Thymus (tissue), 11 donors: ENCODE measurements around the gene ZXDC. TPM values are rescaled to one million over a fixed set of nuclear protein-coding genes. Genes with fewer than 3 reads are reported as not detected.

ENCODE experiments used
- DNase-seq, 9 donors: peaks; one replicate each; pipeline ENCODE4 v3.0.0-alpha.2; 2013; ENCODE audit warnings: low spot score in 9 of 9, low read depth in 6 of 9, missing footprints in 1 of 9
- H3K27ac ChIP-seq, 2 donors: one replicate each; pipeline ENCODE4 v1.5.1; 2013; ENCODE audit warnings: control low read depth in 1 of 2, low read depth in 1 of 2, low read length in 1 of 2, mild to moderate bottlenecking in 1 of 2, moderate library complexity in 1 of 2
- H3K27me3 ChIP-seq, 2 donors: one replicate each; pipeline ENCODE4 v1.5.1; 2013; ENCODE audit warnings: low read length in 1 of 2; ENCODE audit not compliant: control insufficient read depth in 2 of 2, insufficient read depth in 1 of 2
- H3K36me3 ChIP-seq, 2 donors: one replicate each; pipeline ENCODE4 v1.5.1; 2013; ENCODE audit warnings: low read length in 1 of 2, mild to moderate bottlenecking in 1 of 2, moderate library complexity in 1 of 2; ENCODE audit not compliant: control insufficient read depth in 2 of 2, insufficient read depth in 2 of 2
- H3K4me1 ChIP-seq, 2 donors: one replicate each; pipeline ENCODE4 v1.5.1; 2013; ENCODE audit warnings: low read length in 2 of 2; ENCODE audit not compliant: control insufficient read depth in 2 of 2, insufficient read depth in 2 of 2
- H3K4me3 ChIP-seq, 2 donors: one replicate each; pipeline ENCODE4 v1.5.1; 2013; ENCODE audit warnings: low read length in 2 of 2, control low read depth in 1 of 2, mild to moderate bottlenecking in 1 of 2
- H3K9me3 ChIP-seq, 2 donors: one replicate each; pipeline ENCODE4 v1.5.1; 2013; ENCODE audit warnings: low read length in 1 of 2, mild to moderate bottlenecking in 1 of 2; ENCODE audit not compliant: control insufficient read depth in 2 of 2, insufficient read depth in 1 of 2
- WGBS: extraction: QIAGEN DNeasy Blood & Tissue Kit; methylation state at CpG from one replicate; pipeline ENCODE4 v1.1.7; 2013; 5-methylcytosine and 5-hydroxymethylcytosine counted together
- polyA plus RNA-seq: library from polyadenylated mRNA; stranded (reverse); fragments of 200-250 nt; gene quantifications from one replicate; pipeline ENCODE4 v1.2.3, GENCODE V29; 2013
- total RNA-seq: library from RNA; stranded (reverse); fragments of 120-200 nt; gene quantifications from one replicate; pipeline ENCODE4 v1.2.4, GENCODE V29; 2013
- donor health status: healthy.

The ZXDC gene
- total and polyA plus RNA-seq, 2 donors, result 15.6 to 17.3 TPM

DNA sequence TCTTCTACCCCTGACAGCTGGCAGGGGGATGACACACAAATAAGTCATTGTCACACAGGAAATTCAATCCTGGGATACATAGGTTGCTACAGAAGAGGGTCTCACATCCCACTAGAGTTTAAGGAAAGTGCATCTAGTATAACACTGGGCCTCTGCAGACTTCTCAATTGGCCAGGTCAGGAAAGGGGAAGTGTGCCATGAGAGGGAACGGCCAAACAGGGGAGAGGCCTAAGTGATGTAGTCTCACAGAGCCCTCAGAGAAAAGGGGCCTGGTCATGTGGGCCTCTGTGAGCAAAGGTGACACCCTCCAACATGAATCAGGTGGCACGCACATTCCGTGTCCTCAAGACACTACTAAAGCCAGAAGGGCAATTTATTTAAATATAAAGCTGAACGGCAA is 11.2 kb downstream of the ZXDC start:
- no peak for DNase-seq
- Histone ChIP-seq H3K9me3 (peaks cover 0 to 2% of the 10 kb centered on the region in 2 donors), H3K4me3 (no peak overlapping the region), H3K27me3 (no peaks in the 10 kb centered on the region), H3K4me1 (peaks cover 0 to 16% of the 10 kb centered on the region in 2 donors), H3K27ac (no peak overlapping the region), H3K36me3 (peaks cover 93 to 96% of the 10 kb centered on the region in 2 donors)
- WGBS, result 81% methylated on average over 4 of the region's 4 CpGs

DNA sequence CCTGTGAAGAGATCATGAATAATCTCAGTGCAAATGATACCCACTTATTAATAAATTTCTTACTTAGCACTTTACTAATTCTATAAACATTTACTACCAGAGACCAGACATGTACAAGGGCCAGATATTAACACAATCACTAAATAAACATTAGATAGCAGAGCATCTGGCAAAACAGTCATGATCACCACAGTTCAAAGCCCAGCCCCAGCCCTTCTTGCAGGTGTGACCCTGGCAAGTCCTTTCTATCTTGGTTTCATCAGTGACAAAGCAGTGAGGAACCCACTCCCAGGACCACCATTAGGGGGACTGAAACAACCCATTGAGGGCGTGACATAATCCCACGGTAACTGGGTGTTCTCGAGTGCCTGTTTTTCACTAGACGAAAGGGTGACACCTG is 11.6 kb downstream of the ZXDC start:
- Histone ChIP-seq H3K4me3 (no peak overlapping the region), H3K4me1 (peaks cover 0 to 16% of the 10 kb centered on the region in 2 donors), H3K9me3 (peaks cover 0 to 2% of the 10 kb centered on the region in 2 donors), H3K27me3 (no peaks in the 10 kb centered on the region), H3K36me3 (peaks cover 93 to 96% of the 10 kb centered on the region in 2 donors), H3K27ac (no peak overlapping the region)
- DNase-seq, result peak in 1 of 9 donors; percentile 26
- WGBS, result 81% methylated on average over 4 of the region's 4 CpGs

DNA sequence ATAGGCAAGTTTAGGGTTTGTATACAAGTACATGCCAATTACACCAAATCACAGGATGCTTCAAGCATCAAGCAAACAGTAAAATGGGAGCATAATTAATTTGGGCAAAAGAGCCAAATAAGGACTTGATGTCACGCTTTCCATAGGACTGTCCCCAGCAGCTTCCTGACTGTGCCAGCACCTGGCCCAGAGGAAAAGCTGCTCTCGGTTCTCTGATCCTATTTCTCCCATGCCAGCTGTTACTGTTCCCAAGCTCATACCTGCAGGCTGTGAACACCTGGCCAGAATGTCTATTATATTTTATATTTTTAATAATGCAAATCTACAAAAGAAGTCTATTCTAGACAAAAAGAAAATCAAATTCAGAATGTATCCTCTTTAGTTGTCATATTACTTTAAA is 12.2 kb downstream of the ZXDC start:
- no peaks in the 10 kb centered on the region for H3K27me3 ChIP-seq
- no peak for DNase-seq

DNA sequence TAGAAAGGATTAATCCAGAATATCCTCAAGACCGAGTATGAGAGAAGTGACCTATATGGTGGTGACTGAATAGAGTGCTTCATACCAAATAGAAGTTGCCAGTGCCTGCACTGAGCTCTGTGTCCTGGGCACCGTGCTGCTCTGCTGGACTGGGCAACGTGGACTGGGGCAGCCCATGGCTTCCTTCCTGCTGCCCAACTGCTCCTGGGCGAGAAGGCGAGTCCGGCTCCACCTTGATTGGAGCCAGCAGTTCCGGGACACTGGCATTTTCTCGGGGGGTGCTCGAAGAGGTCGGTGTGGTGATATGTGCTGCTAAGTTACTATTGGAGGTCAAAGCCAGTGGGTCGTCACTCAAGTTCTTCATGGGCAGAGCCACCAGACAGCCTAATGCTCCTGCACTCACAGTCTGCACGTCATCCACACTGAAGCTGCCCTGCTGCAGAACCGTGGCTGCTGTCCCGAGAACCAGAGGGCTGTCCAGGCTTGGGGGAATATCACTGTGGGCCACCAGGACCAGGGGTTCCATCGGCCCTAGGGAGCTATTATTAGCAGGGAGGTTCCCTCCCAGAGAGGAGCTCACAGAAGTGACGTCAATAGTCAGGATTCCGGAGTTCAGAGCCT is 14.1 kb downstream of the ZXDC start:
- H3K9me3 ChIP-seq, result no peaks in the 10 kb centered on the region
- 98% methylated on average over 17 of the region's 17 CpGs for WGBS
- peaks cover 83% of the 10 kb centered on the region in 2 donors for H3K36me3 ChIP-seq
- no peaks in the 10 kb centered on the region for H3K27me3 ChIP-seq
- no peak for DNase-seq
- H3K4me3 ChIP-seq, result no peak overlapping the region
- H3K27ac ChIP-seq, result no peak overlapping the region
- H3K4me1 ChIP-seq, result peaks cover 0 to 12% of the 10 kb centered on the region in 2 donors

More for the DNA sequence above, 12.2 kb downstream of the ZXDC start:
- Histone ChIP-seq H3K36me3 (peaks cover 88 to 92% of the 10 kb centered on the region in 2 donors), H3K4me1 (peaks cover 0 to 14% of the 10 kb centered on the region in 2 donors), H3K4me3 (no peak overlapping the region), H3K27ac (no peak overlapping the region), H3K9me3 (peaks cover 0 to 2% of the 10 kb centered on the region in 2 donors)
- WGBS, result over 99% methylated on average over 2 of the region's 2 CpGs

DNA sequence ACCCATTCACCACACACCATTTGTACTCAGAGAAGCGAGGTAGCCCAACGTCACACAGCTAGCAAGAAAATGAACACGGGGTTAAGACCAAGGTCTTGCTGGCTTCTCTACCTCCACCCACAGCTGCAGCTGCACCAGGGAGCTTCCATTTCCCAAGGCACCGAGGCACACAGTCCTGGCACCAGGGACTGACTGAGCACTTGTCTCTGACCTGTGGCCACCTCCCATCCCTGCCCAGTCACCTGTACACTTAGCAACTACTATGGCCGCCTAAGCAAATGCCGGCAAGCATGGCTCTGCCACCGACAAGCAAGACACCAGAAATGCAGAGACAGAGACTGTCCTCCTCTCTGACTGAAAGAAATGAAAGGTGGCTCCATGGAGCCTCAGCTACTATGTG is 15.3 kb downstream of the ZXDC start:
- no peak overlapping the region for H3K4me3 ChIP-seq
- H3K4me1 ChIP-seq, result peaks cover 0 to 11% of the 10 kb centered on the region in 2 donors
- no peak overlapping the region for H3K27ac ChIP-seq
- H3K36me3 ChIP-seq, result peaks cover 77 to 82% of the 10 kb centered on the region in 2 donors
- WGBS, result 92% methylated on average over 7 of the region's 7 CpGs
- no peak for DNase-seq
- no peaks in the 10 kb centered on the region for H3K27me3 ChIP-seq
- no peaks in the 10 kb centered on the region for H3K9me3 ChIP-seq

DNA sequence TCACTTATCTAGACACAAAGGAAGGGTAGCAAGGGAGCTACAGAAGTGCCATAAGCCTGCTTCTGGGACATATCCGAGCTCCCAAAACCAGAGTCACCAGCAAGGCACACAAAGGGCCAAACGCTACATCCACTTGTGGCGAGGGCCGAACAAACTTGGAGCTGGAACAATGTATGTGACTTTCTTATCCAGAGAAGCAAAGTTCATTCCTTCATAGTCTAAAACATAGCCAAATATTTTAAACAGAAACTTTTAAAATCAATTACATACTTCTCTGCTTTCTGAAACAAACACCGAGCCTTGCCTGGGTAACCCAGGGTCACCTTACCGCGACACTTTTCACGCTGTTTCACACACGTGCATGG is 15.9 kb downstream of the ZXDC start:
- no peak for DNase-seq
- 96% methylated on average over 9 of the region's 9 CpGs for WGBS
- Histone ChIP-seq H3K27me3 (no peaks in the 10 kb centered on the region), H3K4me3 (no peak overlapping the region), H3K4me1 (peaks cover 0 to 4% of the 10 kb centered on the region in 2 donors), H3K36me3 (peaks cover 71 to 82% of the 10 kb centered on the region in 2 donors), H3K27ac (no peak overlapping the region), H3K9me3 (no peaks in the 10 kb centered on the region)

DNA sequence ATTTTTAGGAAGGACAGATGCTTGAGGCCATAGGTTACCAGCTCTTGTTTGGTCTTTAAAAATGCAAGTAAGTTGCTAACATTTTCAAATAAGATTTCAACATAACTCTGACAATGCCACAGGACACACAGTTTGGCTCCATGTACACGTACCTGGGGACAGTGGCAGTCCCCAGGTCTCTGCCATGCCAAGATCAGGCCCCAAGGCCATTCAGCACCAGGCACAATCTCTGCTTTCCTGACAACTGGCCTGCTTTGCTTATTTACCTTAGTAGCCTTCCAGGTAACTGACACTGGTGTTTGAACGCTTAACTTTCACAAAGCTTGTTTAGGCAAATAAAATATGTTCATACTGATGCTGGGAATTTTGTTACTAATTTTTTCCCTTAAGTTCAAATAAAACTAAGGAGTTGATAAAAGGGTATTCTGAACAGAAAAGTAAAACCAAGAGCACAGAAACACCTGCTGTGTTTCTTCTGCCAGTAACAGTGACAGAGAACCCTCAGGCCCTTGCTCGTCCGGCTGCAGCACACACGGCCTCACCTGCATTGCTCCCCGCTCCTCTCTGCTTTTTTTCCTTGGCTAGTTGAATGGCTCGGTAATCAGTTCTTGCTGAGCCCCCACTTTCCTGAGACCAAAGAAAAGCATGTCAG is 16.5 kb downstream of the ZXDC start:
- no peak overlapping the region for H3K27ac ChIP-seq
- no peaks in the 10 kb centered on the region for H3K9me3 ChIP-seq
- no peaks in the 10 kb centered on the region for H3K27me3 ChIP-seq
- no peak overlapping the region for H3K4me3 ChIP-seq
- H3K4me1 ChIP-seq, result no peaks in the 10 kb centered on the region
- 95% methylated on average over 7 of the region's 7 CpGs for WGBS
- H3K36me3 ChIP-seq, result peaks cover 69 to 81% of the 10 kb centered on the region in 2 donors
- DNase-seq, result no peak

DNA sequence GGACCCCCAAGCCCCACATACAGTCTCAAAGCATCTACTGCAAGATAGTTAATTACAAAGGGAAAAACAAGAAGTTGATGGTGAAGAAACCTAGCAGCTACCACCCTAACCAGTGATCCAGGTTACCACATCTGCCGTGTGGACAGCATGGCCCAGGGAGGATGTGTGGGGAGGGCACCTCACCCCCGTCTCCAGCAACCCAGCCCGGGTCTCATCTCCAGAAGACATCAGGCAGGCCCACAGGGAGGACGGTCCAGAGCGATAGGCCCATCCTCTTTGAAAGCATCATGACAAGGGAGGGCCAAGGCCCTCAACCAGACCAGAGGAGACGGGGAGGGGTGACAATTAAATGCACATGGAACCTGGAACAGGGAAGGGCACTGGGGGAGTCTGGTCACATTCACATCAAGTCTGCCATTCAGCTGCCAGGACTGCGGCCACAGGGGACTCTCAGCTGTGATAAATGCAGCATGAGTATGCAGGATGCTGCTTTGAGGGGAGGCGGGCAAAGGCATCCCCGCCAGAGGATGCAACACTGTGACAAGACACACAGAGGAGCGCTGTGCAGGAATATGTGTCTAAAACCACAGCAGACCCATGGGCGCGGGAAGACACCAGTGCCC is 18.8 kb downstream of the ZXDC start:
- DNase-seq, result no peak
- Histone ChIP-seq H3K4me3 (no peak overlapping the region), H3K9me3 (no peaks in the 10 kb centered on the region), H3K27ac (no peak overlapping the region), H3K36me3 (peaks cover 63 to 74% of the 10 kb centered on the region in 2 donors), H3K4me1 (no peaks in the 10 kb centered on the region), H3K27me3 (no peaks in the 10 kb centered on the region)
- WGBS, result 93% methylated on average over 12 of the region's 12 CpGs

DNA sequence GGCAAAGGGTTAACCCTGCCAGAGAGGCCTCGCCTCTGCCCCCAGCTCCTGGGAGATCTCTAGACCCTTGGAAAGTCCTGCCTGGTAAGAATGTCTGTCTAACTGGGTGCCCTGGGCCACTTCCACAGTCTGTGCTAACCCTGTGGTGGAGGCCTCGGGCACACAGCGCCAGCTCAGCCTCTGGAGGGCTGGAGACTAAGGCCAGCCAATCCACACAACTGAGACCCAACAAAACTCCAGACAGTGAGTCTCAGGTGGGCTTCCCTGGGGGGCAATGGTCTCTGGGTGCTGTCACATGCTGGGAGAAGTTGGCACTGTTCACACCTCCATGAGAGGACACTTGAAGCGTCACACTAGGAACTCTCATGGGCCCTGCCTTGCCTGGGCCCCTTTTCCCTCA is 19.5 kb downstream of the ZXDC start:
- no peaks in the 10 kb centered on the region for H3K27me3 ChIP-seq
- DNase-seq, result no peak
- no peaks in the 10 kb centered on the region for H3K9me3 ChIP-seq
- no peaks in the 10 kb centered on the region for H3K4me1 ChIP-seq
- H3K27ac ChIP-seq, result no peak overlapping the region
- WGBS, result 87% methylated on average over 4 of the region's 4 CpGs
- no peak overlapping the region for H3K4me3 ChIP-seq
- peaks cover 63 to 74% of the 10 kb centered on the region in 2 donors for H3K36me3 ChIP-seq
